GM04503 (cell line): ENCODE data around the gene DPP4.
"Not testable (repeated sequence)": the region's sequence is repeated elsewhere in the genome, so short reads cannot be mapped to it uniquely, and the experiment has no call there.

ENCODE experiments used
- DNase-seq: peaks from one replicate; pipeline ENCODE4 v3.0.0-alpha.2; 2012; ENCODE audit warnings: low read depth

The DPP4 gene

DNA sequence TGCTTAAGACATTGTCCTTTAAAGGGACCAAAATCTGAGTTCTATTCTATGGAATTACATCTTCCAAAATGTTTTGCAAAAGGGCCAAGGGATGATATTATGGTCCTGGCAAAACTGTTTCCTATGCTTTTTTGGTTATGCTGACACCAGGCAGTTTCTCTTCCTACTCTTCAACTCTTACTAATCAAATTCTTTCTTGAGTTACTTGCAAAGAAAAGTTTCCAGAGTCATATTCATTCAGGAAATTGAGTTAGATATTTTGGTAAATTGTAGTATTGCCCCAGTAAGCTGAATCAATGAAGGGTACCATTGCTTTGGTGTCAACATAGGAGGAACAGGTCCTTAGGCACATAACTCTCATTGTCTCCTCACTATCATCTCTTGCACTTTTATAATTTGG, 118.8 kb downstream of the DPP4 start:
- no peak for DNase-seq

DNA sequence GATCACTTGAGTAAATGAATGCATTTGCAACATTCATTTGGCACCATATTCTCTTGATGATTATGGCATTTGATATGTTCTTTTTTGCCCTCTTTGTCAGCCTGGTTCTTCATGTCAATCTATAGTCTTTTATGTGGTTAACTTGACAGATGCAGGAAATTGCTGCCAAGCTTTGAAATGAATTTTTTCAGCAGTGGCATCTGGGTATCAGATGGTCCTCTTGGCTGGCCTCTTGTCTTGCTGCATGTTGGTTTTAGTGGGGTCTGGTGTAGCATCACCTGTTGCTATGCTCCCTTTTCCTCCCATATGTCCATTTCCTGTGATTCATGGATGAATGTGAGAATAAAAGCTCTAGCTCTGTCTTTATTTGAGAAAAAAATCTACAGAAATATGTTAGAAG, 119.9 kb downstream of the DPP4 start:
- no peak for DNase-seq

DNA sequence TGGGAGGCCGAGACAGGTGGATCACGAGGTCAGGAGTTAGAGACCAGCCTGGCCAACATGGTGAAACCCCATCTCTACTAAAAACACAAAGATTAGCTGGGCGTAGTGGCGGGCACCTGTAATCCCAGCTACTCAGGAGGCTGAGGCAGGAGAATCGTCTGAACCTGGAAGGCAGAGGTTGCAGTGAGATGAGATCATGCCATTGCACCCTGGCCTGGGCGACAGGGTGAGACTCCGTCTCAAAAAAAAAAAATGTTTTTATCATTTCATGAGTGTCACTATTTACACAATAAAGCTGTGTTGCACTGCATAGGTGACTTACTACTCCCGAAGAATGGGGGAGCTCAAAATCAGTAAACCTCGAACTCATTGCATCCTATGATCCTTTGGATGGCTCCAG, 120.6 kb downstream of the DPP4 start:
- not testable (repeated sequence) for DNase-seq

DNA sequence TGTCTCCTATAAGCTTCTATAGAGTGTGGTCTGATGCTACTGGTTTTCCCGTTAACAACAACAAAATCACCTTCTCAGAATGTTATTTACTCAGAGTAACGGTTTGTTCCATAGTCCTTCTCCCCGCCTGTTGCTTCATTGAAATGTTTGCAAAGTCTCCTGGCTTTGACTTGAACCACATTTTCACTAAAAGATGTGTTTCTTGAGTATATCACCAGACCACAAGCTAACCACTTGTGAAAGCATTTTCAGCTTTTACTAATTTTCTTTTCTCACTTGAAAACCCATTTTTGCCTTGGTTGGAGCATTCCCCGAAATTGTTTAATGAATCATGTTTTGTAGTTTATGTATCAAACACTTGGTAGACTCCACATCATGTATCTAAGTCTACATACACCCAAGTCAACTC, 121.2 kb downstream of the DPP4 start:
- DNase-seq, result no peak

DNA sequence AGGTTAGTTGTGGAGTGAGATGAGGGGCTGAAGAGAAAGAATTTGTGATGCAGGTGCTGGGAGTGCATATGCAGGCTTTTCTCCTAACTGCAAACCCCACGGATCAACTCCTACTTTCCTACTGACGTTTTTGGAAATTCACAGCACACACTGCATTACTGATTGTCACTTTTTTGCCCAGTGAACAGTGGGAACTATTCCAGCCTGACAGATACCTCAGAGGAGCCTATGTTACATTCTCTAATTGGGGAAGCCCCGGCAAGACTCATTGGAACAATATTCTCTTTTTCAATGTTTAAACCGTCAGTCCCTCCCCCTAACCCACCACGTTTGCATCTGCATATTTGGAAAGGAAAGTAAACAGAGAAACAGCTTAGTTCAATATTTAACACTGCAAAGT, 126.2 kb downstream of the DPP4 start:
- DNase-seq, result no peak

DNA sequence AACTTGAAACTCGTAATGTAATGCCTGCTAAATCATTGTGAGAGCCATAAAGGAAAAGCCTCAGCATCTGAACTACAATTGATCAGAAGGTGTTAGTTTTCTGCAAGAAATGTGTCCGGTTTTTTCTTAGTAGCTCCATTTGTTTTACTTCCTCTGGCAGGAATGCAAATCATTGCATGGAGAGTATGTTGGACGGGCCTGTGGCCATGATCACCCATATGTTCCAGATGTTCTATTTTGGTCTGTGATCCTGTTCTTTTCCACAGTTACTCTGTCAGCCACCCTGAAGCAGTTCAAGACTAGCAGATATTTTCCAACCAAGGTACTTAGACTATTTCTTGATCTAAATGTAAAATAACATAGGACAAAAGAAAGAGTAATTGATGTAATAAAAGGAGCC, 126.6 kb downstream of the DPP4 start:
- no peak for DNase-seq

DNA sequence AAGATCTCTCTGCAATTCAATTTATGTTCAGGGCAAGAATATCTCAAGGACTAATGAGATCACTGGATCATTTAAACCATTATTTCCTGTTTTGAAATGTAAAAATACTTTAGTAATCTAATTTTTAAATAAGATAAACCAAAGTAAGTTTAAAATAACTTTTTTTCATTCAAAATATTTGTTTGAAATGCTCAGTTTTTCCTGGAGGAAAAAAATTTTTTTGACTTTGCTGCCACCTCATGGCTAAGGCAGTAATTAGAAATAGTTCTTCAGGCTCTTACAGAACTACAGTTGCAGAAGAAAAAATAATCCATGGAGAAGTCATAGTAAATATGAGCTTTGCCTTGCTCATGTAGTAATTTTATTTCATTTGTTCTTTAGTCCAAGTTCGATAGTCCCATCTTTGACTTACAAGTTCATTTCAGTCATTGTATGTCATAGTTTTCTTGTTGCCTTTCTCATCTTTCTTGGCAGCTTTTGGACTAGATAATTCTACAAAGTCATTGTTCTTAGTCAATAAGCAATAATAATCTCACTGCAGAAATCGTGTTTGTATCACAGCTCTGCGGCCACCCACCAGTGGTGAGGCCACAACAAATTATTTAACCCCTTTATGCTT, 127.4 kb downstream of the DPP4 start:
- no peak for DNase-seq

DNA sequence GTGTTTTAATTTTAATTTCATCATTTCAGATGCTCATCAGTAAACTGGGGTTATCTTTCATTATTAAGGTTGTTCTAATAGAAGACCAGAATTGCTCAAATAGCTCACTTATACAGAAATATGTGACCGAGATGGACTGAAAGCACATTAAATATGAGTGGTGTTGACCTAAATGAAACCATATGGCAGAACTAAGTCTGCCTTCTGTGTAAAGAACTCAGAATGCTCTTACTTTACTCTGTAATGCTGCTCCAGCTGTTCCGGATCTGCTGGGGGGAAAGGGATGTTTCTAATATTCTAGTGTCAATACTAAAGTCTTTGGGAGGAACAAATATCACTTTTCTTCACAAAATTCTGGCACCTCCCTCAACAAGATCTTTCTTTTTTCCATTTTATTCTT, 131.0 kb downstream of the DPP4 start:
- DNase-seq, result no peak
